Activated T-helper 17 cell treated with anti-CD3 and anti-CD28 coated beads, Interleukin-2, amount 50 U/mL, for 72 hours (primary cell): ENCODE data around the gene DLGAP1. TPM values are rescaled to one million over a fixed set of nuclear protein-coding genes. Genes with fewer than 3 reads are reported as not detected.
"Not testable (repeated sequence)": the region's sequence is repeated elsewhere in the genome, so short reads cannot be mapped to it uniquely, and the experiment has no call there.

Experiments
- ATAC-seq: fragments of 150-1000 bp; cut with Tn5 transposase; replicated peaks from 2 replicates; pipeline ENCODE4 v1.10.0; 2021; ENCODE audit warnings: mild to moderate bottlenecking, moderate library complexity
- H3K27ac Mint-ChIP-seq: one replicate; pipeline ENCODE4 v1.8.0; 2022; ENCODE audit warnings: mixed read lengths
- H3K27me3 Mint-ChIP-seq: one replicate; pipeline ENCODE4 v1.8.0; 2022; ENCODE audit warnings: mixed read lengths
- H3K36me3 Mint-ChIP-seq: one replicate; pipeline ENCODE4 v1.8.0; 2022; ENCODE audit warnings: low read depth, mild to moderate bottlenecking, mixed read lengths
- H3K4me1 Mint-ChIP-seq: one replicate; pipeline ENCODE4 v1.8.0; 2022; ENCODE audit warnings: mixed read lengths
- H3K4me3 Mint-ChIP-seq: one replicate; pipeline ENCODE4 v1.8.0; 2022; ENCODE audit warnings: mild to moderate bottlenecking, mixed read lengths
- H3K9me3 Mint-ChIP-seq: one replicate; pipeline ENCODE4 v1.8.0; 2022; ENCODE audit warnings: mixed read lengths
- total RNA-seq, 2 donors: library from RNA; stranded (reverse); gene quantifications; one replicate each; pipeline ENCODE4 v1.2.3, GENCODE V29; 2022

DLGAP1 gene
- total RNA-seq, 2 donors from 2014 or later = 1.1 to 1.2 TPM

DNA sequence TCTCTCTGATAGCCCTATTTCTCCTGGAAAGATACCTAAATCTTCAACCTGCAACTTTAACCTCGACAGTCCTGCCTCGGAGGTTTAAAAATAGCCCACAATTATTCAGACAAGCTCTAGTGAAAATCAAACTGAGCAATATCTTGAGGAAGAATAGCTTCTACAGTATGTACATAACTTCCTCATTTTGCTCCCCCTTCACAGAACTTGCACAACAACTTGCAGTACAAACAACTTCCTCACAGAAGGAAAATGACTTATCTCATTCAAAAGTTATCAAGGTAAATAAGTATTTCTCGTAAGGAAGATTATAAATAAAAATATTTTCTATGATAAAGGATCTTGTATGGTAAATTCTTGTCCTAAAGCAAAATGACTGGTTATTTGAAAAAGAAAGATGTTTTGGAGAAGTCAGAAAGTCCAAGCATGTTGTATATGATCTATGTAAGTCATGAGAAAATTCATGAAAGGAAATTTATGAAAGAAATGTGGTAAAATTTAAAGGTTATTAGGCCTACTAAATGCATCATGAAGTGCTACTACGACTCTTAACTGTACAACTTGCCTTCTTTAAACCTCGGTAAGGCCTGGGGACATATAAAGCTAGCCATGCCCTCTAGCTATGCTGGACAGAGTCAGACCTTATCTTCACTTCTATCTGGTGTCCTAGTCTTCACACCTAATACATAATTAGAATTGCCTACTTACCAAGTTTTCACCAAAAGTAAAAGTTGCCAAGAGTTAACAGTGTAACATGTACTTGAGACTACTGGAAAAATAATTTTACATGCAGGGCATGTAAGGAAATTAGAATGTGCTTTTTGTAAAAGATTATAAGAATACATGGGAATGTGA is 394.5 kb downstream of the DLGAP1 start:
- no peak for ATAC-seq
- H3K4me3 Mint-ChIP-seq = no peak overlapping the region
- peaks cover 6% of the 10 kb centered on the region for H3K27me3 Mint-ChIP-seq
- H3K4me1 Mint-ChIP-seq = no peaks in the 10 kb centered on the region
- no peaks in the 10 kb centered on the region for H3K36me3 Mint-ChIP-seq
- H3K27ac Mint-ChIP-seq = no peak overlapping the region
- peaks cover 9% of the 10 kb centered on the region for H3K9me3 Mint-ChIP-seq

DNA sequence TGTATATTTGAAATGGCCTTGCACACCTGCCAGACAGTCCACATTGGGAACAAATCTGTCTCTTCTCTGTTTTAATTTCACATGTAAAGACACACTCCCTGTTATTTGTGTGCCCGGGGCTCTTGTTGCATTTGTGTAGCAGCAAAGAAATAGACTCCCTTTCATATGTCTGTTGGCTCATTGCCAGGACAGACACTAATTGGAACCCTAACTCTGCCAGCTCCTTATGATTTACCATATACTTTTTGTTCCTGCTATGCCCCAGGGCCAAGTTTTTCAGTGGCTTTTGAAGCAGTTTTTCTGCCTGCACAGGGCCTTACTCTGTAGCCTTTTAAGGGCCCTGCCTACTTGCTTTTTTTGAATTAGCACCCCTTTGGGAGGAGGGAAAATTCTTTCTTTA is 396.9 kb downstream of the DLGAP1 start:
- no peak overlapping the region for H3K27ac Mint-ChIP-seq
- H3K9me3 Mint-ChIP-seq = peaks cover 9% of the 10 kb centered on the region
- H3K27me3 Mint-ChIP-seq = no peaks in the 10 kb centered on the region
- H3K4me3 Mint-ChIP-seq = no peak overlapping the region
- no peaks in the 10 kb centered on the region for H3K4me1 Mint-ChIP-seq
- ATAC-seq = no peak
- no peaks in the 10 kb centered on the region for H3K36me3 Mint-ChIP-seq

DNA sequence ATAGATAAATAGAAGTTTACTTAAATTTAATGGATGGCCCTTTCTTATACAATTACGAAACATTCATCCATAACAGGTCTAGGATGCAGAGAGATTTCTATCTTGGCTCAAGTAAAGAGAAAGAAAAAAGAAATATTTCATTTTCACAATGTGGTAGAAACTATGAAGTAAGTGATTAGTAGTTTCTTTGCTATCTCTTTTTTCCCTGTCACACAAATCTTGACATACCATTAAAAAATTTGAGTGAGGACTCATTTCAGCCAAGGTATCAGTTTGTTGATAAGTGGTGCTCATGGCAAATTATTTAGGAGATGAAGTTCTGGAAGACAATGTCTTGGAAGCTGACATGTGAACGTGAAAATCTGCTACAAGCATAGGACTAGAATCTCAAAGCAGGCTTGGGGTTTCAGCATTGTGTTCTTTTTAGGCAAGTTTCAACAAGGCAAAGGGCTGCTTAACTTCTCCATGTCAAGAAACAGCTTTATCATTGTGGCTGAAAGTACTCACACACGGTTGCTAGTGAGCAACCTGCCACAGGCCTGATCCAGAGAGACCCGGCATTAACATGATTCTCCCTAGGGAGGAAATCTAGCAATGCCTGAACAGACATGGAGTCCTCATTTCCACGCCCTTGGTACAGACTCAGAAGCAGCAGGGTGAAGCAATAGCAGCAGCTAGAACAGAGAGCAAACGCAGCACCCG is 414.6 kb downstream of the DLGAP1 start:
- Mint-ChIP-seq H3K27ac (no peak overlapping the region), H3K4me1 (no peaks in the 10 kb centered on the region), H3K27me3 (peaks cover 7% of the 10 kb centered on the region), H3K36me3 (no peaks in the 10 kb centered on the region), H3K4me3 (no peak overlapping the region), H3K9me3 (no peaks in the 10 kb centered on the region)
- no peak for ATAC-seq

DNA sequence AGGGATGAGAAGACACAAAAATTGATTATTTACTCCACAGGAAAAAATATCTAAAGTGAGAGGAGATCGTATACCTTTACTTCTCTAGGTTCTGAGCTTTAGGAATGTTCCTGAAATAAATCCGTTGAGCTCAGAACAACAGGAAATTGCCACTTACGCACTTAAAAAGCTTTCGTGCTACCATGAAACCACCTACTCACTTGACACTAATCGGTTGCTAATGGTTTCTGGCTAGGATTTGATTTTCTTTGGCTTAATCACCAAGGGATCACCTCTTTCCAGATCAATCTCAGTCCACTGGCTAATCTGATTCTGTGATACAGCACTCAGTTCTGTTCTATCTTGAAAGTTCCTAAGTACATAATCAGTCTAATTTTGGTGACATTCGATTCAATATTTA is 419.6 kb downstream of the DLGAP1 start:
- peaks cover 8% of the 10 kb centered on the region for H3K27me3 Mint-ChIP-seq
- H3K9me3 Mint-ChIP-seq = no peaks in the 10 kb centered on the region
- H3K27ac Mint-ChIP-seq = no peak overlapping the region
- H3K4me1 Mint-ChIP-seq = no peaks in the 10 kb centered on the region
- ATAC-seq = no peak
- H3K4me3 Mint-ChIP-seq = no peak overlapping the region
- no peaks in the 10 kb centered on the region for H3K36me3 Mint-ChIP-seq

DNA sequence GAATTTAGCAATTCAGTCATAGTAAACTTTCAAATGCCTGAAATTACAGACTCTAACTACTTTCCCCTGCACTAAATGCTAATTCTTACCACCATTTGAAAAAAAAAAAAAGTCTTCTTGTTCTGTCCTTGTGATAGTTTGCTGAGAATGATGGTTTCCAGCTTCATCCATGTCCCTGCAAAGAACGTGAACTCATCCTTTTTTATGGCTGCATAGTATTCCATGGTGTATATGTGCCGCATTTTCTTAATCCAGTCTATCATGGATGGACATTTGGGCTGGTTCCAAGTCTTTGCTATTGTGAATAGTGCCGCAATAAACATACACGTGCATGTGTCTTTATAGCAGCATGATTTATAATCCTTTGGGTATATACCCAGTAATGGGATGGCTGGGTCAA is 420.3 kb downstream of the DLGAP1 start:
- H3K27ac Mint-ChIP-seq, ATAC-seq, H3K27me3 Mint-ChIP-seq, H3K4me3 Mint-ChIP-seq, H3K36me3 Mint-ChIP-seq, H3K9me3 Mint-ChIP-seq, H3K4me1 Mint-ChIP-seq: not testable (repeated sequence)

DNA sequence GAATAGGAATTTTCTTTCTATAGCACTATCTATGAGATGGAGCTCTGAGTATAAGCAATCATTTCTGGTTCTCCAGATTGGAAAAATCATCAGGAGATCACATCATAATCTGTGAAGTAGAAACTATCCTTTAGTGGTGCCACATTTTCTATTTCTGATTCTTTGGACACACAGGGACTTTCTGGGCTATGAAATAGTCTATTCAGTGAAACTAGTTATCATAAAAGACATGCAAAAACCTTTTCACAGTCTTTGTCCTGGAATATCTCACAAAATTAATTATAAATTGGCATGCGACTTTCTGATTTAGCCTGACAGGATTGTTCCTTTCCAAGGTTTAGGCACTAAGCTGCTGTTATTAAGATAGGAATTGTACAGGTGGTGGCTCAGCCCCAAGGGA is 428.6 kb downstream of the DLGAP1 start:
- ATAC-seq = no peak
- H3K27ac Mint-ChIP-seq = no peak overlapping the region
- H3K4me1 Mint-ChIP-seq = no peaks in the 10 kb centered on the region
- no peak overlapping the region for H3K4me3 Mint-ChIP-seq
- no peaks in the 10 kb centered on the region for H3K9me3 Mint-ChIP-seq
- H3K36me3 Mint-ChIP-seq = no peaks in the 10 kb centered on the region
- peaks cover 13% of the 10 kb centered on the region for H3K27me3 Mint-ChIP-seq

DNA sequence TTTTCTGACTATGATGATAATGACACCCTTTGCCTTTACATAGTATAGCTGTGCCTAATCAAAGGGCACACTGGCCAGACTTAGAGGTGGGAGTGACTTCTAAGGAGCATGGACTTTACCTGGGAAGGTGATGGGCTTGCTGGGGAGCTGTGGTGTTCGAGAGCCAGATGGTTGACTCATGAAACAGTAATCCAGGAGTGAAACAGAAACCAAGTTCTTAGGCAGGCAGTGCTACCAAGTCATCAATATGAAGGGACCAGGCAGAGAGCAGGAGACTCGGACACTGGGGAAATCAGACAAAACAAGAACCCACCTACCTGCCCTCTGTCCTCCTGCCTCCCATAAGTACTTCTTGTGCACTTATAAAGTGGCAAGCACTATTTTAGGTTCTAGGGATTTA is 430.4 kb downstream of the DLGAP1 start:
- Mint-ChIP-seq H3K4me1 (no peaks in the 10 kb centered on the region), H3K27ac (no peak overlapping the region), H3K4me3 (no peak overlapping the region), H3K9me3 (no peaks in the 10 kb centered on the region), H3K27me3 (peaks cover 15% of the 10 kb centered on the region), H3K36me3 (no peaks in the 10 kb centered on the region)
- ATAC-seq = no peak

DNA sequence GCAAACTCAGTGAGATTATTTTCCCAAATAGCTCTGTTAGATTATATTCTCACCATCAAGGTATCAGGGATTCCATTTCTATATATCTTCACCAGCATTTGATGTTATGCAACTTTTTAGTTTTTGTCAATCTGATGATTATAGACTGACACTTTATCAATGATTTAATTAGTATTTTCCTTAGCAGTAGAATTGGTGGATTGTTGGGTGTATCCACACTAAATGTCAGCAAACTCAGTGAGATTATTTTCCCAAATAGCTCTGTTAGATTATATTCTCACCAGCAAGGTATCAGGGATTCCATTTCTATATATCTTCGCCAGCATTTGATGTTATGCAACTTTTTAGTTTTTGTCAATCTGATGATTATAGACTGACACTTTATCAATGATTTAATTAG is 432.4 kb downstream of the DLGAP1 start:
- H3K27ac Mint-ChIP-seq, H3K27me3 Mint-ChIP-seq, H3K36me3 Mint-ChIP-seq, H3K4me1 Mint-ChIP-seq, H3K9me3 Mint-ChIP-seq, H3K4me3 Mint-ChIP-seq, ATAC-seq: not testable (repeated sequence)

DNA sequence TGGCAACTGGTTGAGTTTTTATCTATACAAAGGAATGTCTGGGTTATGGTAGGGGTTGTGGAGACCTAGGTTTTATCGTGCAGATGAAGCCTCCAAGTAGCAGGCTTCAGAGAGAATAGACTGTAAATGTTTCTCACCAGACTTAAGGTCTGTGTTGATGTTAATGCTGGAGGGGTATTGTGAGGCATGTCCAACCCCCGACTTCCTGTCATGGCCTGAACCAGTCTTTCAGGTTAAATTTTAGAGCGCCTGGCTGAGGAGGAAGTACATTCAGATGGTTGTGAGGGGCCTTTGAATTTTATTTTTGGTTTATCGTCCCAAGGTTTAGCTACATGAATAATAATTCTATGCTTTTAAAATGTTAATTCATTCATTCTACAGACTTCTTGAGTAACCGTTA is 435.1 kb downstream of the DLGAP1 start:
- Mint-ChIP-seq H3K36me3 (no peaks in the 10 kb centered on the region), H3K9me3 (no peaks in the 10 kb centered on the region), H3K27me3 (peaks cover 3% of the 10 kb centered on the region), H3K4me1 (no peaks in the 10 kb centered on the region), H3K4me3 (no peak overlapping the region), H3K27ac (no peak overlapping the region)
- no peak for ATAC-seq

DNA sequence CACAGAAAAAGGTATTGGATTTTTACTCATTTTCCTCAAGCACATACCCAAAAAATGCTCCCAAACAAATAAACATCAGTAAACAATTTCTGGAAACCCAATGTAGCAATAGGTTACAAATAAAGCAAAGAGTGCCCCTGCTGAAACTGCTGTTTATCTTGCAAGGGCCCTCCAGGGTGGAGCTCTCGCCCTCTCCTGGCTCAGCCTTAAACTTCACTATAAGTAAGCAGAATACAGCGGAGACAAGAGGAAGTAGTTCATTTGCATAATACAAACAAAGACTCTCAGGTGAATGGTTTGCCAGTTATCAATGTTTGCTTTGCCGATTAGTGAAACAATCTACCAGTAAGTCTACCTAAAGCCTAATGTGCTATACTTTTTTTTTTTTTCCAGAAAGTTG is 437.6 kb downstream of the DLGAP1 start:
- H3K4me1 Mint-ChIP-seq = no peaks in the 10 kb centered on the region

DNA sequence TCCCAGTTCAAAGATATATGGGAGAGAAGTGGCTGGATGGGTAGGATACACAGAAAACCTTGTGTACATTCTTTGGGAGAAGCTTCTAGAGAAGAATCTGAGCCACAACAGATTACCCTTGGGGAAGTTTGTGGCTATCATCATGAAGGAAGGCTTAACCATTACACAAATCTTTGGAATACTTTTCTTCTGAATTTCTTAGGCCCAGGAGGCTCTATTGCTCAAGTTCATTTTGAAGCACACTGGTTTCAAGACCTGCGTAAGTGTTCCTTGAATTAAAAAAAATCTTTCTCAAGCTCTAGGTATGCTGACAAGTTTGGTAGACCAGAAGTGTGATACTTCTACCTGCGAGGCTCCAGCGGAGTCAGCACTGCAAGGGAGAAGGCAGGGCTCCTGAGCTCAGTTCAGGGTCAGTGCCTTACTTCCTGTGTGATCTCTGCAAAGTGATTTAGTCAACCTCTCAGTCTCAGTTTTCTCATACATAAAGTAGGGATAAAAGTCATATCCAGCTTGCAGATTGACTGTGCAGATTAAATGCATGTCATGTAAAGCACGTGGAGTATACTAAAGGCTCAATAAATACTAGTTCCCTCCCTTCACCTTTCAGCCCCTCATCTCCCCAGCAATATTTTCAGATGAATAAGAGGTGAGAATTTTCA is 438.6 kb downstream of the DLGAP1 start:
- peak; percentile 88 for ATAC-seq
- Mint-ChIP-seq H3K36me3 (no peaks in the 10 kb centered on the region), H3K27me3 (peaks cover 8% of the 10 kb centered on the region), H3K27ac (no peak overlapping the region), H3K4me3 (no peak overlapping the region), H3K9me3 (no peaks in the 10 kb centered on the region), H3K4me1 (no peaks in the 10 kb centered on the region)

More for the DNA sequence above, 437.6 kb downstream of the DLGAP1 start:
- H3K36me3 Mint-ChIP-seq = no peaks in the 10 kb centered on the region
- no peak for ATAC-seq
- no peak overlapping the region for H3K4me3 Mint-ChIP-seq
- H3K9me3 Mint-ChIP-seq = no peaks in the 10 kb centered on the region
- no peak overlapping the region for H3K27ac Mint-ChIP-seq
- peaks cover 3% of the 10 kb centered on the region for H3K27me3 Mint-ChIP-seq

DNA sequence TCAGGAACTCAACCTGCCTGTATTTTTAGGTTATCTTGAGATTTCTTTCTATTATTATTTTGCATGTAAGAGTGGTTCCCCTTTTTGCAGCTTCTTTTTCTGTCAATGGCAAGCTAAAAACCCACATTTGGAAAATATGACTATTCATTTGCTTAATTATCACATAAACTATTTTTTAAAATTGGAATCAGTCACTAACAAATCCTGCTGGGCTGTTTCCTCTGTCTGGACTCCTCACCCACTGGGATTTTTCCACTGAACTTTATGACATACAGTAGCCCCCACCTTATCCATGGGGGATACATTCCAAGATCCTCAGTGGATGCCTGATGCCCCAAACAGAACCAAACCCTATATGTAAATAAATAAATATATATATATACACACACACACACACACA is 447.3 kb downstream of the DLGAP1 start:
- Mint-ChIP-seq H3K36me3 (no peaks in the 10 kb centered on the region), H3K27me3 (peaks cover 25% of the 10 kb centered on the region), H3K27ac (no peak overlapping the region), H3K9me3 (no peaks in the 10 kb centered on the region), H3K4me1 (peaks cover 5% of the 10 kb centered on the region), H3K4me3 (no peak overlapping the region)
- ATAC-seq = no peak

DNA sequence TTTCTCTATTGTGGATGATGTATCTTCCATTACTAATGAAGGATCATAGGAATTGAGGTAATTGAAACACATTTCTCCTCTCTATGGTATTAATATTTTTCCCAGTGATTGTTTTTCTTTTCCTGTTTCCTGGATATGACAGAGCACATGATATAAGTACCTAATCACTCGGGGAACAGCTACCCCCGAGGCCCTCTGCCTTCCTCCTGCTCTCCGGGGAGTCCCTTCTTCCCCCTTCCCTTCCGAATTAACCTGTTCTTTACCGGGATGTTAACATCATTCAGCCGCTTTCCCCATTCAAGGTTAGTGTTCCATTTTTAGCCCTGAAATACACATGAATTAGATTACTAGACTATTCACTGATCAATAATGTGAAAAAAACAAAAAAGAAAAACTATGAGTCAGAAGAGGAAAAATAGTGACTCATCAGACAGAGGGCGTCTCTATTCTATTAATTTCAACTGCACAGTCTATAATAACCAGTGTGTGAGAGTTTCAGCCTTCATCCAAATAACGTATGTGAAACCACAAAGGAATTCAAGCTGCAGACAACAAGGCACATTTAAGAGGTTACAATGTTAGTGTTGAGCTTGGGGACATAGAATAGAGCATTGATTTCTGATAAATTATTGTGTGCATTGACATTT is 450.8 kb downstream of the DLGAP1 start:
- Mint-ChIP-seq H3K4me3 (no peak overlapping the region), H3K4me1 (peaks cover 5% of the 10 kb centered on the region), H3K9me3 (no peaks in the 10 kb centered on the region), H3K27ac (no peak overlapping the region), H3K36me3 (no peaks in the 10 kb centered on the region), H3K27me3 (peaks cover 28% of the 10 kb centered on the region)
- no peak for ATAC-seq

DNA sequence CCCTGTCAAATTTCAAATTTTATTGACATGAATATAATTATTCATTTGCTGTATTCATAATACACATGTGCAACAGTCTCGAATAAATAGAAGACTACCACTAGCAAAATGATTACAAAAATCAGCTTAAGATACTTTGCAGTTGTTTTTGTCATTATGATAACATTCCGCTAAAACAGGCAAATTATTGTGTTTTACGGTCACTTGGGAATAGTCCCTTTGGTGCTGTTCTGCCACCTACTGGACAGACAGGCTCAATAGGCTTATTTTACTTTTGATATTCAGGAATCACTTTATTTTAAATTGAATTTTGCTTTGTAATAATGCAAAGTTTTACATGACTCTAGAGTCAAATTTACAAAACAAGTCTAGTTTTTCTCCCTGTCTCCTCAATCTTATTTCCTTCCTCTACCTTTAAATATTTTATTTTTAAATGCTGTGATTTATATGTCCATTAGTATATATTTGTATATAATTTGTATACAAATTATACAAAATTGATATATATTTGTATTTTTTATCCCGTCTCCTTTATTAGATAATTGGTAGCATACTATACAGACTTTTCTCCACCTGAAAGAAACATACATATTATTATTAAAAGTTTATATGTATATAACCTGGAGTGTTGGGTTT is 456.3 kb downstream of the DLGAP1 start:
- Mint-ChIP-seq H3K4me3 (no peak overlapping the region), H3K9me3 (no peaks in the 10 kb centered on the region), H3K27ac (no peak overlapping the region), H3K36me3 (no peaks in the 10 kb centered on the region), H3K4me1 (no peaks in the 10 kb centered on the region), H3K27me3 (peaks cover 12% of the 10 kb centered on the region)
- ATAC-seq = no peak
